Measurements from ENCODE around the gene CERT1. TPM values are rescaled to one million over a fixed set of nuclear protein-coding genes. Genes with fewer than 3 reads are reported as not detected.
A peak's percentile ranks its signal among the peaks of the same experiment; 100 is the strongest.

The CERT1 gene
- total and polyA plus RNA-seq, 9 of the 15 experiments (the other 6 are each of a cell fraction or from before 2014, with no cell fraction given) = 3.4 to 24.7 (median 9.8) TPM

DNA sequence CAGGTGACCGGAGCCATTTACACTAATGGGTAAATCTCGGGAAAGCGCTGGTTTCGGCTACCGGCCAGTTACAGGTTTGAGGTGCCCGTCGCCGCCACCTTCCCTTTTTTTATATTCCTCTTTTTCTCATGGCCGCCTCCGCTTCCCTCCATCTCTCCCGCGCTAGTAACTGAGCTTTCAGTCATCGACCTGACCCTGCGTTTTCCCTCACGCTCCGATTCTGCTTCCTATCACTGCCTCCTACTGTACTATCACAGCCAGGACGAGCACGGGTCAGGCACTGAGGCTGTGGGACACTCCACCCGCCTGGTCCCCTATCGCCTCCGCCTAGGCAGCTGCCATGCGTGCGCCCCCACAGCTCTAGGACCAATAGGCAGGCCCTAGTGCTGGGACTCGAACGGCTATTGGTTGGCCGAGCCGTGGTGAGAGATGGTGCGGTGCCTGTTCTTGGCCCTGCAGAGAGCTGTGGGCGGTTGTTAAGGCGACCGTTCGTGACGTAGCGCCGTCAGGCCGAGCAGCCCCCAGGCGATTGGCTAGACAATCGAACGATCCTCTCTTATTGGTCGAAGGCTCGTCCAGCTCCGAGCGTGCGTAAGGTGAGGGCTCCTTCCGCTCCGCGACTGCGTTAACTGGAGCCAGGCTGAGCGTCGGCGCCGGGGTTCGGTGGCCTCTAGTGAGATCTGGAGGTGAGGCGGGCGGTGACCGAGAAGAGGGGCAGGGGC lies 174.7 kb downstream of the CERT1 start, which contains the start of gene HMGCR (continued):
- TF ChIP-seq, protein P1, sequence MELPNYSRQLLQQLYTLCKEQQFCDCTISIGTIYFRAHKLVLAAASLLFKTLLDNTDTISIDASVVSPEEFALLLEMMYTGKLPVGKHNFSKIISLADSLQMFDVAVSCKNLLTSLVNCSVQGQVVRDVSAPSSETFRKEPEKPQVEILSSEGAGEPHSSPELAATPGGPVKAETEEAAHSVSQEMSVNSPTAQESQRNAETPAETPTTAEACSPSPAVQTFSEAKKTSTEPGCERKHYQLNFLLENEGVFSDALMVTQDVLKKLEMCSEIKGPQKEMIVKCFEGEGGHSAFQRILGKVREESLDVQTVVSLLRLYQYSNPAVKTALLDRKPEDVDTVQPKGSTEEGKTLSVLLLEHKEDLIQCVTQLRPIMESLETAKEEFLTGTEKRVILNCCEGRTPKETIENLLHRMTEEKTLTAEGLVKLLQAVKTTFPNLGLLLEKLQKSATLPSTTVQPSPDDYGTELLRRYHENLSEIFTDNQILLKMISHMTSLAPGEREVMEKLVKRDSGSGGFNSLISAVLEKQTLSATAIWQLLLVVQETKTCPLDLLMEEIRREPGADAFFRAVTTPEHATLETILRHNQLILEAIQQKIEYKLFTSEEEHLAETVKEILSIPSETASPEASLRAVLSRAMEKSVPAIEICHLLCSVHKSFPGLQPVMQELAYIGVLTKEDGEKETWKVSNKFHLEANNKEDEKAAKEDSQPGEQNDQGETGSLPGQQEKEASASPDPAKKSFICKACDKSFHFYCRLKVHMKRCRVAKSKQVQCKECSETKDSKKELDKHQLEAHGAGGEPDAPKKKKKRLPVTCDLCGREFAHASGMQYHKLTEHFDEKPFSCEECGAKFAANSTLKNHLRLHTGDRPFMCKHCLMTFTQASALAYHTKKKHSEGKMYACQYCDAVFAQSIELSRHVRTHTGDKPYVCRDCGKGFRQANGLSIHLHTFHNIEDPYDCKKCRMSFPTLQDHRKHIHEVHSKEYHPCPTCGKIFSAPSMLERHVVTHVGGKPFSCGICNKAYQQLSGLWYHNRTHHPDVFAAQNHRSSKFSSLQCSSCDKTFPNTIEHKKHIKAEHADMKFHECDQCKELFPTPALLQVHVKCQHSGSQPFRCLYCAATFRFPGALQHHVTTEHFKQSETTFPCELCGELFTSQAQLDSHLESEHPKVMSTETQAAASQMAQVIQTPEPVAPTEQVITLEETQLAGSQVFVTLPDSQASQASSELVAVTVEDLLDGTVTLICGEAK (IDR thresholded peaks at IDR 0.05) = 0 out of 2 replicates have a peak, but pooled peaks have one; percentile 19
- TF ChIP-seq, protein P1 (CRISPR knock-in tag; IDR thresholded peaks at IDR 0.05) = no peak
- no peak for TF ChIP-seq EWSR1 (IDR thresholded peaks at IDR 0.05; ENCODE audit: borderline replicate concordance, low read depth, partially characterized antibody)
- TF ChIP-seq ZNF75A (CRISPR knock-in tag; IDR thresholded peaks at IDR 0.05) = 0 out of 2 replicates have a peak, but pooled peaks have one; percentile 58
- no peak for TF ChIP-seq RFX7 (CRISPR knock-in tag; IDR thresholded peaks at IDR 0.05)
- peak; percentile 84 for TF ChIP-seq FOXM1 (IDR thresholded peaks at IDR 0.05; ENCODE audit: low read depth)
- TF ChIP-seq FOXM1 (CRISPR knock-in tag; IDR thresholded peaks at IDR 0.05; ENCODE audit: low read depth) = 0 out of 2 replicates have a peak, but pooled peaks have one; percentile 57
- TF ChIP-seq, protein P2, sequence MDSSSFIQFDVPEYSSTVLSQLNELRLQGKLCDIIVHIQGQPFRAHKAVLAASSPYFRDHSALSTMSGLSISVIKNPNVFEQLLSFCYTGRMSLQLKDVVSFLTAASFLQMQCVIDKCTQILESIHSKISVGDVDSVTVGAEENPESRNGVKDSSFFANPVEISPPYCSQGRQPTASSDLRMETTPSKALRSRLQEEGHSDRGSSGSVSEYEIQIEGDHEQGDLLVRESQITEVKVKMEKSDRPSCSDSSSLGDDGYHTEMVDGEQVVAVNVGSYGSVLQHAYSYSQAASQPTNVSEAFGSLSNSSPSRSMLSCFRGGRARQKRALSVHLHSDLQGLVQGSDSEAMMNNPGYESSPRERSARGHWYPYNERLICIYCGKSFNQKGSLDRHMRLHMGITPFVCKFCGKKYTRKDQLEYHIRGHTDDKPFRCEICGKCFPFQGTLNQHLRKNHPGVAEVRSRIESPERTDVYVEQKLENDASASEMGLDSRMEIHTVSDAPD (CRISPR knock-in tag; IDR thresholded peaks at IDR 0.05) = no peak
- peak; percentile 94 for TF ChIP-seq MXI1 (IDR thresholded peaks at IDR 0.05; ENCODE audit: low read depth, low read length)
- TF ChIP-seq NKRF (IDR thresholded peaks at IDR 0.05; ENCODE audit: borderline replicate concordance) = 0 out of 2 replicates have a peak, but pooled peaks have one; percentile 30
- TF ChIP-seq BMI1 (IDR thresholded peaks at IDR 0.05; ENCODE audit: low read length) = peak; percentile 95
- no peak for TF ChIP-seq PREB (CRISPR knock-in tag; IDR thresholded peaks at IDR 0.05)
- peak; percentile 75 for TF ChIP-seq POLR2H (tag; IDR thresholded peaks at IDR 0.05; ENCODE audit: low read depth)
